K562 (cell line): ENCODE results near the gene STX1A. TPM values are rescaled to one million over a fixed set of nuclear protein-coding genes. Genes with fewer than 3 reads are reported as not detected.
A peak's percentile ranks its signal among the peaks of the same experiment; 100 is the strongest.

Experiments used
- CHCHD3 ChIP-seq: fragments of 250-450 bp; sonication (Bioruptor Pico); IDR thresholded peaks from 2 replicates; pipeline ENCODE4 v2.1.2; 2022; ENCODE audit warnings: mild to moderate bottlenecking
- CHD2 ChIP-seq: IDR thresholded peaks from 2 replicates; pipeline ENCODE4 v1.6.1; 2011; ENCODE audit warnings: low read depth, low read length
- MYC ChIP-seq, 2 experiments: fragments of 250-450 bp in 1 of 2; sonication (Bioruptor Pico) in 1 of 2; IDR thresholded peaks; 2 replicates each; pipeline versions ENCODE4 v1.5.1 to v1.6.1; 2012 to 2021; ENCODE audit warnings: low read depth in 2 of 2, borderline replicate concordance in 1 of 2, improper control_type of control experiment in 1 of 2, low read length in 1 of 2, mild to moderate bottlenecking in 1 of 2, moderate library complexity in 1 of 2
- PHF8 ChIP-seq: fragments of 200-600 bp; sonication (generic); IDR thresholded peaks from 2 replicates; pipeline ENCODE4 v1.6.1; 2012; ENCODE audit warnings: mixed run types, mild to moderate bottlenecking, inconsistent platforms, low read length, moderate library complexity, borderline replicate concordance
- RBM22 ChIP-seq: fragments of 200-400 bp; formaldehyde crosslinking; IDR thresholded peaks from 2 replicates; pipeline ENCODE4 v1.6.1; 2018; ENCODE audit warnings: low read length, low read depth; ENCODE audit not compliant: poor library complexity, severe bottlenecking
- RBM39 ChIP-seq: fragments of 200-400 bp; formaldehyde crosslinking; optimal IDR thresholded peaks from 2 replicates; pipeline ENCODE3; 2018; ENCODE audit warnings: low read depth, low read length
- SRSF7 ChIP-seq: fragments of 200-400 bp; formaldehyde crosslinking; optimal IDR thresholded peaks from 2 replicates; pipeline ENCODE3; 2017; ENCODE audit warnings: mild to moderate bottlenecking, low read depth, low read length
- TAF9B ChIP-seq: fragments of 450-650 bp; IDR thresholded peaks from 2 replicates; pipeline ENCODE4 v1.6.1; 2018; ENCODE audit warnings: mild to moderate bottlenecking; ENCODE audit not compliant: partially characterized antibody
- ZNF224 ChIP-seq: sonication (generic); formaldehyde crosslinking; IDR thresholded peaks from 2 replicates; pipeline ENCODE4 v1.8.0; 2022; ENCODE audit warnings: mild to moderate bottlenecking, missing genetic modification reagents
- polyA plus RNA-seq, 8 experiments: library from polyadenylated mRNA; depleted of rRNA in 4 of 8; stranded (reverse) in 5 of 8; unstranded in 3 of 8; fragments of >200 nt; fragmentation: Nextera tagmentation in 2 of 8; fragmentation: Illumina TruSeq in 1 of 8; extraction: Ambion mirVana in 2 of 8; extraction: Trizol in 1 of 8; gene quantifications; 2 replicates each; pipeline versions ENCODE4 v1.2.1 to v1.2.3, GENCODE V29; 2011 to 2014; ENCODE audit warnings: inconsistent platforms in 1 of 8, missing spikeins in 1 of 8
- total RNA-seq, 7 experiments: library from RNA; depleted of rRNA in 6 of 7; stranded (reverse); fragments of >200 nt in 6 of 7; fragmentation: Illumina TruSeq in 2 of 7; extraction: Trizol in 2 of 7; gene quantifications; 2 replicates each; pipeline versions ENCODE4 v1.2.1 to v1.2.3, GENCODE V29; 2011 to 2021; ENCODE audit warnings: low replicate concordance in 1 of 7
- TF ChIP-seq, protein P1 (sequence below), 2 experiments: fragments of 450-650 bp; IDR thresholded peaks; 2 replicates each; pipeline ENCODE4 v1.6.1; 2016
- TF ChIP-seq, protein P2 (sequence below): fragments of 450-650 bp; IDR thresholded peaks from 2 replicates; pipeline ENCODE4 v1.6.1; 2017; ENCODE audit warnings: antibody characterized with exemption, mild to moderate bottlenecking
- TF ChIP-seq, protein P3 (sequence below): fragments of 450-650 bp; IDR thresholded peaks from 2 replicates; pipeline ENCODE4 v1.6.1; 2014; ENCODE audit warnings: low read depth, mild to moderate bottlenecking, moderate library complexity, borderline replicate concordance
- TF ChIP-seq, protein P4 (sequence below): sonication (generic); formaldehyde crosslinking; IDR thresholded peaks from 2 replicates; pipeline ENCODE4 v1.8.1; 2023; ENCODE audit warnings: mild to moderate bottlenecking, missing genetic modification reagents
- TF ChIP-seq, protein P5 (sequence below): fragments of 450-650 bp; conservative IDR thresholded peaks from 2 replicates; pipeline ENCODE4 v1.6.1; 2016; ENCODE audit warnings: missing genetic modification characterization, low read depth, mild to moderate bottlenecking, control low read depth, missing compliant biosample characterization

The STX1A gene
- total and polyA plus RNA-seq, 9 of the 15 experiments (the other 6 are each of a cell fraction or from before 2014, with no cell fraction given): 0.04 to 15.1 (median 6.3) TPM

DNA sequence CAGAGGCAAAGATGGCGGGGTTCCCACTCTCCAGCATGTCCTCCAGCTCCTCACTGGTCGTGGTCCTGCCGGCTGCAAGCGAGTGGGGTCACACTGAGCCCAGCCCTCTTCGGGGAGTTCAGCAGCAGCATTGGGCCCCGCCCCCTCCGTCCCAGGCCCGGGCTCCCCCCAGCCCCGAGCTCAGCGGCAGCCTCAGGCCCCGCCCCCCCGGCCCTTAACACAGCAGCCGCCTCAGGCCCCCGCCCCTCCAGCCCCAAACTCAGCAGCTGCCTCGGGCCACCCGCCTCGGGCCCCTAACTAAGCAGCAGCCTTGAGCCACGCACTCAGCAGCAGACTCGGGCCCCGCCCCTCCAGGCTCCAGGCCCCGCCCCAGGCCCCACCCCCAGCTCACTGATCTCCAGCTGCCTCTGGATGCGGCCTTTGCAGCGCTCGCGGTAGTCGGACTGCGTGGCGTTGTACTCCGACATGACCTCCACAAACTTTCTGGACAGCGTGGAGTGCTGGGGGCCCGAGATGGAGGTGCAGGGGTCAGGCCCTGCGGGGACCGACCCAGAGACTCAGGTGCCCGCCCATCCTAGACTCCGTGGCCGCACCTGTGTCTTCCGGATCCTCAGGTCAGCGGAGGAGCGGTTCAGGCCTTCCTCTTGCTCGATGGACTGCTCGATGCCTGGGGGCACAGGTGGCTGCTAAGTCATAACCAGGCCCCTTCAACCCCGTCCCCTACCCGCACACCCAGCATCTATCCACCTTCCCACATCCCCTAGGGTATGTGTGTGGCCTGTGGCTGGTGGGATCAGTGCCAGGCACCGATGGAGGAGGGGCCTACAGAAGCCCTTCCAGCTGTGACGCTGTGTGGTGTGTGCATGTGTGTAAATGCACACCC, 15.5 kb downstream of the STX1A start (continued):
- TF ChIP-seq, protein P1, sequence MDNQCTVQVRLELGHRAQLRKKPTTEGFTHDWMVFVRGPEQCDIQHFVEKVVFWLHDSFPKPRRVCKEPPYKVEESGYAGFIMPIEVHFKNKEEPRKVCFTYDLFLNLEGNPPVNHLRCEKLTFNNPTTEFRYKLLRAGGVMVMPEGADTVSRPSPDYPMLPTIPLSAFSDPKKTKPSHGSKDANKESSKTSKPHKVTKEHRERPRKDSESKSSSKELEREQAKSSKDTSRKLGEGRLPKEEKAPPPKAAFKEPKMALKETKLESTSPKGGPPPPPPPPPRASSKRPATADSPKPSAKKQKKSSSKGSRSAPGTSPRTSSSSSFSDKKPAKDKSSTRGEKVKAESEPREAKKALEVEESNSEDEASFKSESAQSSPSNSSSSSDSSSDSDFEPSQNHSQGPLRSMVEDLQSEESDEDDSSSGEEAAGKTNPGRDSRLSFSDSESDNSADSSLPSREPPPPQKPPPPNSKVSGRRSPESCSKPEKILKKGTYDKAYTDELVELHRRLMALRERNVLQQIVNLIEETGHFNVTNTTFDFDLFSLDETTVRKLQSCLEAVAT (IDR thresholded peaks at IDR 0.05): peak in 1 of 2 experiments; percentile 87; a peak in 2 of 4 replicates
- TF ChIP-seq, protein P2, sequence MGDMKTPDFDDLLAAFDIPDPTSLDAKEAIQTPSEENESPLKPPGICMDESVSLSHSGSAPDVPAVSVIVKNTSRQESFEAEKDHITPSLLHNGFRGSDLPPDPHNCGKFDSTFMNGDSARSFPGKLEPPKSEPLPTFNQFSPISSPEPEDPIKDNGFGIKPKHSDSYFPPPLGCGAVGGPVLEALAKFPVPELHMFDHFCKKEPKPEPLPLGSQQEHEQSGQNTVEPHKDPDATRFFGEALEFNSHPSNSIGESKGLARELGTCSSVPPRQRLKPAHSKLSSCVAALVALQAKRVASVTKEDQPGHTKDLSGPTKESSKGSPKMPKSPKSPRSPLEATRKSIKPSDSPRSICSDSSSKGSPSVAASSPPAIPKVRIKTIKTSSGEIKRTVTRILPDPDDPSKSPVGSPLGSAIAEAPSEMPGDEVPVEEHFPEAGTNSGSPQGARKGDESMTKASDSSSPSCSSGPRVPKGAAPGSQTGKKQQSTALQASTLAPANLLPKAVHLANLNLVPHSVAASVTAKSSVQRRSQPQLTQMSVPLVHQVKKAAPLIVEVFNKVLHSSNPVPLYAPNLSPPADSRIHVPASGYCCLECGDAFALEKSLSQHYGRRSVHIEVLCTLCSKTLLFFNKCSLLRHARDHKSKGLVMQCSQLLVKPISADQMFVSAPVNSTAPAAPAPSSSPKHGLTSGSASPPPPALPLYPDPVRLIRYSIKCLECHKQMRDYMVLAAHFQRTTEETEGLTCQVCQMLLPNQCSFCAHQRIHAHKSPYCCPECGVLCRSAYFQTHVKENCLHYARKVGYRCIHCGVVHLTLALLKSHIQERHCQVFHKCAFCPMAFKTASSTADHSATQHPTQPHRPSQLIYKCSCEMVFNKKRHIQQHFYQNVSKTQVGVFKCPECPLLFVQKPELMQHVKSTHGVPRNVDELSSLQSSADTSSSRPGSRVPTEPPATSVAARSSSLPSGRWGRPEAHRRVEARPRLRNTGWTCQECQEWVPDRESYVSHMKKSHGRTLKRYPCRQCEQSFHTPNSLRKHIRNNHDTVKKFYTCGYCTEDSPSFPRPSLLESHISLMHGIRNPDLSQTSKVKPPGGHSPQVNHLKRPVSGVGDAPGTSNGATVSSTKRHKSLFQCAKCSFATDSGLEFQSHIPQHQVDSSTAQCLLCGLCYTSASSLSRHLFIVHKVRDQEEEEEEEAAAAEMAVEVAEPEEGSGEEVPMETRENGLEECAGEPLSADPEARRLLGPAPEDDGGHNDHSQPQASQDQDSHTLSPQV: 0 out of 2 replicates have a peak, but pooled peaks have one; percentile 44
- no peak for TF ChIP-seq SRSF7
- TF ChIP-seq TAF9B: no peak
- no peak for TF ChIP-seq ZNF224 (CRISPR knock-in tag)
- peak; percentile 34; the same call in 1 of the 2 replicates for TF ChIP-seq PHF8
- TF ChIP-seq RBM39: no peak
- 0 out of 2 replicates have a peak, but pooled peaks have one; percentile 19 for TF ChIP-seq MYC (IDR thresholded peaks at IDR 0.05; ENCODE audit: low read depth, low read length)
- no peak for TF ChIP-seq MYC (CRISPR knock-in tag; IDR thresholded peaks at IDR 0.05; ENCODE audit: borderline replicate concordance, low read depth)
- TF ChIP-seq, protein P3, sequence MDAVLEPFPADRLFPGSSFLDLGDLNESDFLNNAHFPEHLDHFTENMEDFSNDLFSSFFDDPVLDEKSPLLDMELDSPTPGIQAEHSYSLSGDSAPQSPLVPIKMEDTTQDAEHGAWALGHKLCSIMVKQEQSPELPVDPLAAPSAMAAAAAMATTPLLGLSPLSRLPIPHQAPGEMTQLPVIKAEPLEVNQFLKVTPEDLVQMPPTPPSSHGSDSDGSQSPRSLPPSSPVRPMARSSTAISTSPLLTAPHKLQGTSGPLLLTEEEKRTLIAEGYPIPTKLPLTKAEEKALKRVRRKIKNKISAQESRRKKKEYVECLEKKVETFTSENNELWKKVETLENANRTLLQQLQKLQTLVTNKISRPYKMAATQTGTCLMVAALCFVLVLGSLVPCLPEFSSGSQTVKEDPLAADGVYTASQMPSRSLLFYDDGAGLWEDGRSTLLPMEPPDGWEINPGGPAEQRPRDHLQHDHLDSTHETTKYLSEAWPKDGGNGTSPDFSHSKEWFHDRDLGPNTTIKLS: peak; percentile 18; the same call in 1 of the 2 replicates
- TF ChIP-seq, protein P4, sequence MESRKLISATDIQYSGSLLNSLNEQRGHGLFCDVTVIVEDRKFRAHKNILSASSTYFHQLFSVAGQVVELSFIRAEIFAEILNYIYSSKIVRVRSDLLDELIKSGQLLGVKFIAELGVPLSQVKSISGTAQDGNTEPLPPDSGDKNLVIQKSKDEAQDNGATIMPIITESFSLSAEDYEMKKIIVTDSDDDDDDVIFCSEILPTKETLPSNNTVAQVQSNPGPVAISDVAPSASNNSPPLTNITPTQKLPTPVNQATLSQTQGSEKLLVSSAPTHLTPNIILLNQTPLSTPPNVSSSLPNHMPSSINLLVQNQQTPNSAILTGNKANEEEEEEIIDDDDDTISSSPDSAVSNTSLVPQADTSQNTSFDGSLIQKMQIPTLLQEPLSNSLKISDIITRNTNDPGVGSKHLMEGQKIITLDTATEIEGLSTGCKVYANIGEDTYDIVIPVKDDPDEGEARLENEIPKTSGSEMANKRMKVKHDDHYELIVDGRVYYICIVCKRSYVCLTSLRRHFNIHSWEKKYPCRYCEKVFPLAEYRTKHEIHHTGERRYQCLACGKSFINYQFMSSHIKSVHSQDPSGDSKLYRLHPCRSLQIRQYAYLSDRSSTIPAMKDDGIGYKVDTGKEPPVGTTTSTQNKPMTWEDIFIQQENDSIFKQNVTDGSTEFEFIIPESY (CRISPR knock-in tag): 0 out of 2 replicates have a peak, but pooled peaks have one; percentile 34
- peak; percentile 33 for TF ChIP-seq RBM22
- TF ChIP-seq, protein P5, sequence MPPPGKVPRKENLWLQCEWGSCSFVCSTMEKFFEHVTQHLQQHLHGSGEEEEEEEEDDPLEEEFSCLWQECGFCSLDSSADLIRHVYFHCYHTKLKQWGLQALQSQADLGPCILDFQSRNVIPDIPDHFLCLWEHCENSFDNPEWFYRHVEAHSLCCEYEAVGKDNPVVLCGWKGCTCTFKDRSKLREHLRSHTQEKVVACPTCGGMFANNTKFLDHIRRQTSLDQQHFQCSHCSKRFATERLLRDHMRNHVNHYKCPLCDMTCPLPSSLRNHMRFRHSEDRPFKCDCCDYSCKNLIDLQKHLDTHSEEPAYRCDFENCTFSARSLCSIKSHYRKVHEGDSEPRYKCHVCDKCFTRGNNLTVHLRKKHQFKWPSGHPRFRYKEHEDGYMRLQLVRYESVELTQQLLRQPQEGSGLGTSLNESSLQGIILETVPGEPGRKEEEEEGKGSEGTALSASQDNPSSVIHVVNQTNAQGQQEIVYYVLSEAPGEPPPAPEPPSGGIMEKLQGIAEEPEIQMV (tag): no peak
- no peak for TF ChIP-seq CHCHD3 (CRISPR knock-in tag)
- peak; percentile 69; the same call in 1 of the 2 replicates for TF ChIP-seq CHD2
